H9 (cell line): ENCODE results near the gene LTBP4. TPM values are rescaled to one million over a fixed set of nuclear protein-coding genes. Genes with fewer than 3 reads are reported as not detected.
A peak's percentile ranks its signal among the peaks of the same experiment; 100 is the strongest.
"Not testable (repeated sequence)": the region's sequence is repeated elsewhere in the genome, so short reads cannot be mapped to it uniquely, and the experiment has no call there.

Experiments
- DNase-seq: peaks from one replicate; pipeline ENCODE4 v3.0.0-alpha.2; 2017
- H2AFZ ChIP-seq: one replicate; pipeline ENCODE4 v1.6.1; 2013; ENCODE audit warnings: mild to moderate bottlenecking, low read length, control low read depth, moderate library complexity
- H2AK5ac ChIP-seq: 2 replicates; pipeline ENCODE4 v1.6.1; 2013; ENCODE audit warnings: low read length, control low read depth, mixed read lengths; ENCODE audit not compliant: insufficient read length
- H2BK120ac ChIP-seq: one replicate; pipeline ENCODE4 v1.6.1; 2013; ENCODE audit warnings: low read depth, mild to moderate bottlenecking, low read length, control low read depth, inconsistent platforms; ENCODE audit not compliant: poor library complexity, severe bottlenecking
- H2BK12ac ChIP-seq: 2 replicates; pipeline ENCODE4 v1.6.1; 2013; ENCODE audit warnings: low read length, control low read depth, mixed read lengths, low read depth; ENCODE audit not compliant: insufficient read length
- H2BK15ac ChIP-seq: 2 replicates; pipeline ENCODE4 v1.6.1; 2013; ENCODE audit warnings: low read depth, low read length, control low read depth
- H2BK20ac ChIP-seq: one replicate; pipeline ENCODE4 v1.6.1; 2013; ENCODE audit warnings: low read depth, mild to moderate bottlenecking, low read length, control low read depth, inconsistent platforms; ENCODE audit not compliant: poor library complexity, severe bottlenecking
- H2BK5ac ChIP-seq: 2 replicates; pipeline ENCODE4 v1.6.1; 2013; ENCODE audit warnings: low read length, control low read depth, mixed read lengths; ENCODE audit not compliant: insufficient read length
- H3K14ac ChIP-seq: 2 replicates; pipeline ENCODE4 v1.6.1; 2013; ENCODE audit warnings: low read length, control low read depth; ENCODE audit not compliant: insufficient read depth
- H3K18ac ChIP-seq: 2 replicates; pipeline ENCODE4 v1.6.1; 2013; ENCODE audit warnings: low read depth, mild to moderate bottlenecking, mixed read lengths, low read length, control low read depth; ENCODE audit not compliant: insufficient read length
- H3K23ac ChIP-seq: 2 replicates; pipeline ENCODE4 v1.6.1; 2013; ENCODE audit warnings: low read length, control low read depth, mixed read lengths, low read depth; ENCODE audit not compliant: insufficient read length
- H3K23me2 ChIP-seq: 2 replicates; pipeline ENCODE4 v1.6.1; 2013; ENCODE audit warnings: low read depth, mild to moderate bottlenecking, mixed read lengths, low read length, control low read depth; ENCODE audit not compliant: insufficient read length, poor library complexity, severe bottlenecking
- H3K27ac ChIP-seq: 2 replicates; pipeline ENCODE4 v1.5.1; 2013; ENCODE audit warnings: low read length, control low read depth, mixed read lengths, low read depth; ENCODE audit not compliant: insufficient read length
- H3K27me3 ChIP-seq: 2 replicates; pipeline ENCODE4 v1.6.1; 2013; ENCODE audit warnings: low read length, control low read depth, inconsistent platforms; ENCODE audit not compliant: insufficient read depth
- H3K4ac ChIP-seq: 2 replicates; pipeline ENCODE4 v1.6.1; 2013; ENCODE audit warnings: low read depth, mild to moderate bottlenecking, control low read depth, inconsistent platforms, low read length, moderate library complexity
- H3K4me1 ChIP-seq: 2 replicates; pipeline ENCODE4 v1.6.1; 2013; ENCODE audit warnings: low read length, control low read depth, inconsistent platforms; ENCODE audit not compliant: insufficient read depth
- H3K4me2 ChIP-seq: 2 replicates; pipeline ENCODE4 v1.6.1; 2013; ENCODE audit warnings: low read length, control low read depth, mixed read lengths; ENCODE audit not compliant: insufficient read length, insufficient read depth
- H3K56ac ChIP-seq: 2 replicates; pipeline ENCODE4 v1.6.1; 2013; ENCODE audit warnings: low read depth, mild to moderate bottlenecking, mixed read lengths, low read length, control low read depth; ENCODE audit not compliant: insufficient read length
- H3K79me1 ChIP-seq: 2 replicates; pipeline ENCODE4 v1.6.1; 2013; ENCODE audit warnings: low read depth, mild to moderate bottlenecking, moderate library complexity, low read length, control low read depth, inconsistent platforms; ENCODE audit not compliant: insufficient read depth, poor library complexity, severe bottlenecking
- H3K79me2 ChIP-seq: 2 replicates; pipeline ENCODE4 v1.6.1; 2013; ENCODE audit warnings: low read length, control low read depth, inconsistent platforms; ENCODE audit not compliant: insufficient read depth
- H3K9ac ChIP-seq: 2 replicates; pipeline ENCODE4 v1.6.1; 2013; ENCODE audit warnings: low read length, control low read depth, mixed read lengths; ENCODE audit not compliant: insufficient read length; ENCODE audit errors: extremely low read depth
- H3K9me3 ChIP-seq: one replicate; pipeline ENCODE4 v1.6.1; 2013; ENCODE audit warnings: low read depth, low read length, inconsistent platforms; ENCODE audit not compliant: control insufficient read depth
- H3T11ph ChIP-seq: one replicate; pipeline ENCODE4 v1.6.1; 2013; ENCODE audit warnings: mild to moderate bottlenecking, low read length, control low read depth, inconsistent platforms
- H4K20me1 ChIP-seq: one replicate; pipeline ENCODE4 v1.6.1; 2013; ENCODE audit not compliant: control insufficient read depth, insufficient read length, insufficient read depth
- H4K5ac ChIP-seq: 2 replicates; pipeline ENCODE4 v1.6.1; 2013; ENCODE audit warnings: low read depth, mild to moderate bottlenecking, mixed read lengths, low read length, control low read depth; ENCODE audit not compliant: insufficient read length
- H4K8ac ChIP-seq: replicated peaks from 2 replicates; pipeline ENCODE4 v1.6.1; 2013; ENCODE audit warnings: low read length, control low read depth, mixed read lengths, low read depth; ENCODE audit not compliant: insufficient read length
- H4K91ac ChIP-seq: 2 replicates; pipeline ENCODE4 v1.6.1; 2013; ENCODE audit warnings: low read depth, mild to moderate bottlenecking, moderate library complexity, mixed read lengths, low read length, control low read depth; ENCODE audit not compliant: insufficient read length
- H3K27ac Mint-ChIP-seq, 3 experiments: 2 replicates in 2 of 3; 3 replicates in 1 of 3; pipeline ENCODE4 v1.8.0; 2020 to 2021; ENCODE audit warnings: mixed read lengths in 3 of 3, mild to moderate bottlenecking in 1 of 3, moderate library complexity in 1 of 3
- H3K27me3 Mint-ChIP-seq: 2 replicates; pipeline ENCODE4 v1.8.0; 2021; ENCODE audit warnings: low read depth, mild to moderate bottlenecking, moderate library complexity, mixed read lengths
- H3K36me3 Mint-ChIP-seq, 3 experiments: 2 replicates in 2 of 3; 3 replicates in 1 of 3; pipeline ENCODE4 v1.8.0; 2020 to 2021; ENCODE audit warnings: low read depth in 3 of 3, mixed read lengths in 3 of 3; ENCODE audit not compliant: insufficient read depth in 1 of 3
- H3K4me1 Mint-ChIP-seq, 2 experiments: 2 replicates each; pipeline ENCODE4 v1.8.0; 2020; ENCODE audit warnings: mixed read lengths in 2 of 2
- H3K4me3 Mint-ChIP-seq, 2 experiments: 2 replicates in 1 of 2; 3 replicates in 1 of 2; pipeline ENCODE4 v1.8.0; 2020 to 2021; ENCODE audit warnings: mild to moderate bottlenecking in 2 of 2, mixed read lengths in 2 of 2, moderate library complexity in 1 of 2
- H3K9me3 Mint-ChIP-seq, 2 experiments: 2 replicates in 1 of 2; 3 replicates in 1 of 2; pipeline ENCODE4 v1.8.0; 2020; ENCODE audit warnings: mild to moderate bottlenecking in 2 of 2, mixed read lengths in 2 of 2, moderate library complexity in 1 of 2
- CTCF ChIP-seq: fragments of 200-600 bp; sonication (generic); conservative IDR thresholded peaks from 3 replicates; pipeline ENCODE4 v1.8.0; 2021; ENCODE audit warnings: antibody characterized with exemption, mild to moderate bottlenecking
- WGBS: extraction: QIAGEN DNeasy Blood & Tissue Kit; methylation state at CpG from one replicate; pipeline ENCODE4 v1.1.7; 2013; ENCODE audit warnings: missing lambda C conversion rate, low lambda C conversion rate, mixed read lengths; ENCODE audit not compliant: insufficient read length; ENCODE audit errors: extremely low coverage; 5-methylcytosine and 5-hydroxymethylcytosine counted together
- total RNA-seq: library from RNA; stranded (reverse); gene quantifications from 2 replicates; pipeline ENCODE4 v1.2.1, GENCODE V29; 2021

The LTBP4 gene
- total RNA-seq, 1 experiment from 2014 or later: 129 TPM

GRCh38 chr19:40624369-40625153 is 23.4 kb downstream of the LTBP4 start:
- H3K56ac ChIP-seq, H2AK5ac ChIP-seq, H2BK12ac ChIP-seq, H2AFZ ChIP-seq, H2BK120ac ChIP-seq, H2BK5ac ChIP-seq, H3K4me3 Mint-ChIP-seq, H3K9me3 ChIP-seq, DNase-seq, H3K4me2 ChIP-seq, H2BK20ac ChIP-seq, H3K9ac ChIP-seq, H4K5ac ChIP-seq, H3K79me1 ChIP-seq, H3K23ac ChIP-seq, H2BK15ac ChIP-seq, H3K79me2 ChIP-seq, H3K9me3 Mint-ChIP-seq, H3K4me1 ChIP-seq, H3K4ac ChIP-seq, H3K27ac ChIP-seq, H4K20me1 ChIP-seq, H3K27me3 ChIP-seq, H3K18ac ChIP-seq, H4K8ac ChIP-seq, H3K27me3 Mint-ChIP-seq, H3K14ac ChIP-seq, H3T11ph ChIP-seq, H3K23me2 ChIP-seq, H4K91ac ChIP-seq: not testable (repeated sequence)
- H3K36me3 Mint-ChIP-seq: peaks cover 33 to 72% (median 59%) of the 10 kb centered on the region in 3 experiments; a peak in 6 of 7 replicates
- peak; percentile 26; the same call in 2 of the 3 replicates for TF ChIP-seq CTCF
- H3K4me1 Mint-ChIP-seq: peaks cover 16 to 23% of the 10 kb centered on the region in 2 experiments
- H3K27ac Mint-ChIP-seq: peak overlapping the region in 1 of 3 experiments; percentile 43; a peak in 1 of 7 replicates
- no CpG with 5 or more reads among the region's 14 CpGs for WGBS
